Endothelial cell of umbilical vein (primary cell): ENCODE results near the gene GRIA4. TPM values are rescaled to one million over a fixed set of nuclear protein-coding genes. Genes with fewer than 3 reads are reported as not detected.

ENCODE experiments used
- BruUV-seq: library from RNA; stranded (reverse); fragments of 400-500 nt; replicated peaks from 2 replicates; lab custom pipeline; 2021; lab: Mats Ljungman, UMichigan
- CTCF ChIA-PET: fragments of 300-600, 350-600 bp; sonication (Branson Sonifier 250); formaldehyde crosslinking; loops from one replicate; lab custom pipeline; 2021; ENCODE audit warnings: antibody characterized with exemption, inconsistent platforms; lab: Charles Lee
- POLR2A ChIA-PET: fragments of 300-600, 350-600 bp; sonication (Branson Sonifier 250); formaldehyde crosslinking; loops from one replicate; lab custom pipeline; 2021; ENCODE audit warnings: antibody characterized with exemption, inconsistent platforms; lab: Charles Lee
- DNase-seq: peaks from one replicate; pipeline ENCODE4 v3.0.0-alpha.2; 2011; ENCODE audit warnings: low read depth, low spot score
- FAIRE-seq: peaks from 2 replicates; lab custom pipeline; 2011; peaks lifted over from hg19 to GRCh38; lab: Jason Lieb, UNC
- H2AFZ ChIP-seq: 2 replicates; pipeline ENCODE4 v1.6.0; 2012; ENCODE audit warnings: low read depth, low read length, control low read depth, inconsistent platforms
- H3K27ac ChIP-seq: 2 replicates; pipeline ENCODE4 v1.5.1; 2011; ENCODE audit warnings: low read depth, mild to moderate bottlenecking, control low read depth, low read length, moderate library complexity; ENCODE audit not compliant: insufficient read depth
- H3K27me3 ChIP-seq, 2 experiments: 2 replicates each; pipeline versions ENCODE4 v1.6.0 to v1.6.1; 2011; ENCODE audit warnings: low read length in 2 of 2, mixed read lengths in 1 of 2; ENCODE audit not compliant: control insufficient read depth in 2 of 2, insufficient read depth in 2 of 2
- H3K36me3 ChIP-seq, 2 experiments: 2 replicates in 1 of 2; 3 replicates in 1 of 2; pipeline ENCODE4 v1.5.1; 2011; ENCODE audit warnings: low read length in 2 of 2, mild to moderate bottlenecking in 1 of 2, moderate library complexity in 1 of 2; ENCODE audit not compliant: control insufficient read depth in 2 of 2, insufficient read depth in 2 of 2; ENCODE audit errors: extremely low read depth in 1 of 2
- H3K4me1 ChIP-seq: 3 replicates; pipeline ENCODE4 v1.5.1; 2011; ENCODE audit warnings: mild to moderate bottlenecking, low read length; ENCODE audit not compliant: control insufficient read depth, insufficient read depth; ENCODE audit errors: extremely low read depth
- H3K4me2 ChIP-seq: 2 replicates; pipeline ENCODE4 v1.6.1; 2011; ENCODE audit warnings: low read length, control low read depth, mixed read lengths; ENCODE audit not compliant: insufficient read depth
- H3K4me3 ChIP-seq, 3 experiments: fragments of 200-600 bp in 1 of 3; sonication (generic), shearing (Covaris generic) in 1 of 3; replicated peaks in 1 of 3; 2 replicates each; pipeline ENCODE4 v1.5.1; 2011 to 2016; ENCODE audit warnings: control low read depth in 3 of 3, low read length in 3 of 3, mild to moderate bottlenecking in 2 of 3, inconsistent platforms in 1 of 3, low read depth in 1 of 3, moderate library complexity in 1 of 3; ENCODE audit not compliant: insufficient read depth in 1 of 3
- H3K79me2 ChIP-seq: 2 replicates; pipeline ENCODE4 v1.6.0; 2012; ENCODE audit warnings: low read length, inconsistent platforms; ENCODE audit not compliant: control insufficient read depth, insufficient read depth
- H3K9ac ChIP-seq: replicated peaks from 2 replicates; pipeline ENCODE3; 2011; ENCODE audit warnings: low read length, control low read depth; ENCODE audit not compliant: insufficient read depth; ENCODE audit errors: extremely low read depth
- H3K9me1 ChIP-seq: replicated peaks from 3 replicates; pipeline ENCODE4 v1.6.0; 2011; ENCODE audit warnings: mild to moderate bottlenecking, low read length; ENCODE audit not compliant: control insufficient read depth, insufficient read depth; ENCODE audit errors: extremely low read depth
- H3K9me3 ChIP-seq: replicated peaks from 2 replicates; pipeline ENCODE4 v1.5.1; 2012; ENCODE audit warnings: low read length, inconsistent platforms; ENCODE audit not compliant: control insufficient read depth, insufficient read depth
- H4K20me1 ChIP-seq: replicated peaks from 2 replicates; pipeline ENCODE3; 2011; ENCODE audit warnings: mild to moderate bottlenecking, low read length; ENCODE audit not compliant: control insufficient read depth, insufficient read depth; ENCODE audit errors: extremely low read depth
- POLR2A ChIP-seq: IDR thresholded peaks from 2 replicates; pipeline ENCODE4 v1.6.1; 2012; ENCODE audit warnings: low read depth, mild to moderate bottlenecking, control low read depth, low read length
- POLR2AphosphoS5 ChIP-seq: IDR thresholded peaks from 2 replicates; pipeline ENCODE4 v1.6.1; 2012; ENCODE audit warnings: low read depth, mild to moderate bottlenecking, control low read depth, low read length, moderate library complexity; ENCODE audit not compliant: insufficient read depth
- dilution Hi-C: fragments of 300-500 bp; cut with MboI; formaldehyde crosslinking; loops from one replicate; pipeline ENCODE4 v1.15.0; 2019; ENCODE audit warnings: low sequenced_read_pairs; ENCODE audit not compliant: extremely low pct_ligation_motif_present
- intact Hi-C: fragments of 100-400 bp; cut with micrococcal nuclease; formaldehyde crosslinking; loops from one replicate; pipeline ENCODE4 v1.10.0; 2022
- polyA plus RNA-seq, 4 experiments: library from polyadenylated mRNA; depleted of rRNA in 3 of 4; stranded (reverse) in 3 of 4; unstranded in 1 of 4; fragments of >200 nt; gene quantifications; 2 replicates each; pipeline versions ENCODE4 v1.2.1 to v1.2.3, GENCODE V29; 2011 to 2012; ENCODE audit warnings: missing spikeins in 1 of 4
- total RNA-seq: library from RNA; stranded (reverse); gene quantifications from 2 replicates; pipeline ENCODE4 v1.2.3, GENCODE V29; 2021
- TF ChIP-seq, protein P1 (sequence below), 2 donors: IDR thresholded peaks; 1 replicate in 1 of 2; 2 replicates in 1 of 2; pipeline ENCODE4 v1.5.1; 2011; ENCODE audit warnings: low read length in 2 of 2, mild to moderate bottlenecking in 2 of 2, moderate library complexity in 2 of 2, control low read depth in 1 of 2, inconsistent platforms in 1 of 2, low read depth in 1 of 2; ENCODE audit not compliant: insufficient read depth in 1 of 2; ENCODE audit errors: extremely low read depth in 1 of 2

Gene GRIA4
- total and polyA plus RNA-seq, 2 donors (not counting 3 experiments of a cell fraction or from before 2014, with no cell fraction given): not detected

DNA sequence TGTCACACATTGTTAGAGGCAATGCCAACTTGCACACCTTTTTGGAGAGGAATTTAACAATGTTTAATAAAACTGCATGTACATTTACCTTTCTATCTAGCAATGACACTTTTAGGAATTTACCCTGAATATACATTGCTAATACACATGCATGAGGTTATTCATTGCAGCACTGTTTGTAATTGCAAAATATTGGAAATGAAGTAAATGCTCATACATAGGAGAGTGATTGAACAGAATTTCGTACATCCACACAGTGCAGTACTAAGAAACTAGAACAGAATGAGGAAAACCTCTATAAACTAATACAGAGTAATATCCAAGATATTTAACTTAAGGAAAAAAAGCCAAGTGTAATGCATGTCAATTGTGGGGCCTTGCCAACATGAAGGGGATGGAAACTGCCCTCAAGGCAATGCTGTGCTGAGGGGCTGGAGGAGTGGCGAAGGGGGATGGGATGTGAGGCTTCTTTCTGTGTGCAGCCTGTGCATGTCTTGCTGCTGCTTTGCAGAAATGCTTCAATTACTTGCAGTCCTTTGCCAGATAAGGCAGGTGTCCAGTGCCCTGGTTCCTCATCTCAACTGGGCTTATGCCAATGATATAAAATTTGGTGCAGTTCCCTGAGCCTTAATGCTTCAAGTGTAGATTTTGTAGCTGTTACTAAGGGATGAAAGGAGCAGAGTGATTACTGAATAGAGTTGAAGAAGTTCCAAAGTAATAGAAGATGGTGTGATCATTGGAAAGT lies 96.1 kb downstream of the GRIA4 start:
- dilution Hi-C loops: no loop called here
- Histone ChIP-seq H4K20me1 (no peaks in the 10 kb centered on the region), H2AFZ (no peak overlapping the region), H3K4me3 (no peak overlapping the region), H3K79me2 (no peaks in the 10 kb centered on the region), H3K27me3 (peaks cover 0 to 4% of the 10 kb centered on the region in 2 experiments), H3K4me2 (no peak overlapping the region), H3K9ac (no peak overlapping the region), H3K27ac (no peak overlapping the region), H3K9me3 (no peaks in the 10 kb centered on the region), H3K9me1 (no peaks in the 10 kb centered on the region), H3K36me3 (no peaks in the 10 kb centered on the region), H3K4me1 (no peaks in the 10 kb centered on the region)
- CTCF ChIA-PET: no interaction called here
- TF ChIP-seq, protein P1, sequence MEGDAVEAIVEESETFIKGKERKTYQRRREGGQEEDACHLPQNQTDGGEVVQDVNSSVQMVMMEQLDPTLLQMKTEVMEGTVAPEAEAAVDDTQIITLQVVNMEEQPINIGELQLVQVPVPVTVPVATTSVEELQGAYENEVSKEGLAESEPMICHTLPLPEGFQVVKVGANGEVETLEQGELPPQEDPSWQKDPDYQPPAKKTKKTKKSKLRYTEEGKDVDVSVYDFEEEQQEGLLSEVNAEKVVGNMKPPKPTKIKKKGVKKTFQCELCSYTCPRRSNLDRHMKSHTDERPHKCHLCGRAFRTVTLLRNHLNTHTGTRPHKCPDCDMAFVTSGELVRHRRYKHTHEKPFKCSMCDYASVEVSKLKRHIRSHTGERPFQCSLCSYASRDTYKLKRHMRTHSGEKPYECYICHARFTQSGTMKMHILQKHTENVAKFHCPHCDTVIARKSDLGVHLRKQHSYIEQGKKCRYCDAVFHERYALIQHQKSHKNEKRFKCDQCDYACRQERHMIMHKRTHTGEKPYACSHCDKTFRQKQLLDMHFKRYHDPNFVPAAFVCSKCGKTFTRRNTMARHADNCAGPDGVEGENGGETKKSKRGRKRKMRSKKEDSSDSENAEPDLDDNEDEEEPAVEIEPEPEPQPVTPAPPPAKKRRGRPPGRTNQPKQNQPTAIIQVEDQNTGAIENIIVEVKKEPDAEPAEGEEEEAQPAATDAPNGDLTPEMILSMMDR (IDR thresholded peaks at IDR 0.05; ENCODE audit: extremely low read depth in 1 of 2, insufficient read depth in 1 of 2, low read depth in 1 of 2, low read length in 2 of 2): no peak
- BruUV-seq: no TSS peak
- intact Hi-C loops: no loop called here
- DNase-seq (no peak), FAIRE-seq (no peak)
- POLR2A ChIA-PET: interaction anchor here (0.6 kb wide), 1 partner anchor 92 kb away, joined by 3 read pairs; no protein-coding TSS in a partner anchor

DNA sequence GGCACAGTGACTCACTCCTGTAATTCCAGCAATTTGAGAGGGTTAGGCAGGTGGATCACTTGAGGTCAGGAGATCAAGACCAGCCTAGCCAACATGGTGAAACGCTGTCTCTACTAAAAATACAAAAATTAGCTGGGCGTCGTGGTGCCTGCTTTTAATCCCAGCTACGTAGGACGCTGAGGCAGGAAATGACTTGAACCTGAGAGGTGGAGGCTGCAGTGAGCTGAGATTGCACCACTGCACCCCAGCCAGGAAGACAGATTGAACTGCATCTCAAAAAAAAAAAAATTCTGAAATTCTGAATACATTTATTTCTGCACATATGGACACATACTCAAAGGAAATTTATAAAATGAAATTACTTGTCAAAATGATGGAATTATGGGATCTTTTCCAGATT lies 103.2 kb downstream of the GRIA4 start:
- dilution Hi-C loops: no loop called here
- intact Hi-C loops: no loop called here
- no peak overlapping the region for H3K9ac ChIP-seq
- ChIA-PET CTCF (interaction anchor here (1.4 kb wide), 1 partner anchor 40 kb away, joined by 3 read pairs; no protein-coding TSS in a partner anchor), POLR2A (no interaction called here)
- no peak overlapping the region for H3K4me2 ChIP-seq
- H3K4me3 ChIP-seq: no peak overlapping the region
- H3K36me3 ChIP-seq: no peaks in the 10 kb centered on the region
- no peak overlapping the region for H2AFZ ChIP-seq
- no peak overlapping the region for H3K27ac ChIP-seq
- TF ChIP-seq POLR2A (no peak), POLR2AphosphoS5 (no peak)
- TF ChIP-seq, protein P1 (IDR thresholded peaks at IDR 0.05; ENCODE audit: extremely low read depth in 1 of 2, insufficient read depth in 1 of 2, low read depth in 1 of 2, low read length in 2 of 2): no peak
- DNase-seq: no peak
- no peaks in the 10 kb centered on the region for H3K9me3 ChIP-seq
- no peaks in the 10 kb centered on the region for H3K27me3 ChIP-seq
- FAIRE-seq: no peak
- no peaks in the 10 kb centered on the region for H3K79me2 ChIP-seq
- H3K9me1 ChIP-seq: no peaks in the 10 kb centered on the region
- no TSS peak for BruUV-seq
- H3K4me1 ChIP-seq: no peaks in the 10 kb centered on the region
- no peaks in the 10 kb centered on the region for H4K20me1 ChIP-seq
